Measurements from ENCODE around the gene TOP2A. TPM values are rescaled to one million over a fixed set of nuclear protein-coding genes. Genes with fewer than 3 reads are reported as not detected.

TOP2A gene
- total RNA-seq, 1 donor, result 14.5 TPM

DNA sequence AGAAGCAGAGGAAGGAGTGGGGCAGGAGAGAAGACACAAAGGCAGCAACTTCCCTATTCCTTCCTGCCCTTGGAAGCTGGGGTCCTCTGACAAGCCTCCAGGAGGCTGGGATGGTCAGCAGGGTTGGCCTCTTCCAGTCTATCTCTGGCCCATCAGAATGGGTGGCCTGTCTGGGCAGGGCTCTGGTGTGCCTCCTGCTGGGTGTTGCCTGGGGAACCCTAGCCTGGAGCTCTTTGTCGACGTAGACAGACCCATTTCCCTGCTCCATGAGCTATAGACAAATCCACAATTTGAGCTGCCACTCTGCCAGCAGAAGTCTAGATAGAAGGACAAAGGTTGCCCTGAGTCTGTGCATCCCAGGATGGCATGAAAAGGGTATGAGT, 36.9 kb upstream of the TOP2A start:
- no peak overlapping the region for H3K4me3 ChIP-seq (ENCODE audit: insufficient read depth, low read length)
- H3K36me3 ChIP-seq (ENCODE audit: insufficient read depth, low read length), result peaks cover 98% of the 10 kb centered on the region
- TF ChIP-seq, protein P1, sequence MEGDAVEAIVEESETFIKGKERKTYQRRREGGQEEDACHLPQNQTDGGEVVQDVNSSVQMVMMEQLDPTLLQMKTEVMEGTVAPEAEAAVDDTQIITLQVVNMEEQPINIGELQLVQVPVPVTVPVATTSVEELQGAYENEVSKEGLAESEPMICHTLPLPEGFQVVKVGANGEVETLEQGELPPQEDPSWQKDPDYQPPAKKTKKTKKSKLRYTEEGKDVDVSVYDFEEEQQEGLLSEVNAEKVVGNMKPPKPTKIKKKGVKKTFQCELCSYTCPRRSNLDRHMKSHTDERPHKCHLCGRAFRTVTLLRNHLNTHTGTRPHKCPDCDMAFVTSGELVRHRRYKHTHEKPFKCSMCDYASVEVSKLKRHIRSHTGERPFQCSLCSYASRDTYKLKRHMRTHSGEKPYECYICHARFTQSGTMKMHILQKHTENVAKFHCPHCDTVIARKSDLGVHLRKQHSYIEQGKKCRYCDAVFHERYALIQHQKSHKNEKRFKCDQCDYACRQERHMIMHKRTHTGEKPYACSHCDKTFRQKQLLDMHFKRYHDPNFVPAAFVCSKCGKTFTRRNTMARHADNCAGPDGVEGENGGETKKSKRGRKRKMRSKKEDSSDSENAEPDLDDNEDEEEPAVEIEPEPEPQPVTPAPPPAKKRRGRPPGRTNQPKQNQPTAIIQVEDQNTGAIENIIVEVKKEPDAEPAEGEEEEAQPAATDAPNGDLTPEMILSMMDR (IDR thresholded peaks at IDR 0.05; ENCODE audit: extremely low read depth, low read depth, low read length), result no peak
- H3K27me3 ChIP-seq (ENCODE audit: insufficient read depth, low read length), result no peaks in the 10 kb centered on the region
- H4K20me1 ChIP-seq (ENCODE audit: insufficient read depth, low read length), result peaks cover 82% of the 10 kb centered on the region
- peaks cover 77% of the 10 kb centered on the region for H3K4me1 ChIP-seq (ENCODE audit: insufficient read depth, low read length)
- no peaks in the 10 kb centered on the region for H3K9me3 ChIP-seq (ENCODE audit: low read depth, low read length)
- H3K27ac ChIP-seq (ENCODE audit: low read depth, low read length), result peak overlapping the region; percentile 82
- no peak for DNase-seq (ENCODE audit: insufficient read length, low spot score, missing footprints)
- H2AFZ ChIP-seq (ENCODE audit: low read length), result no peak overlapping the region
- H3K4me2 ChIP-seq (ENCODE audit: insufficient read depth, low read length), result no peak overlapping the region
- peaks cover 44% of the 10 kb centered on the region for H3K79me2 ChIP-seq (ENCODE audit: insufficient read depth, low read length)

DNA sequence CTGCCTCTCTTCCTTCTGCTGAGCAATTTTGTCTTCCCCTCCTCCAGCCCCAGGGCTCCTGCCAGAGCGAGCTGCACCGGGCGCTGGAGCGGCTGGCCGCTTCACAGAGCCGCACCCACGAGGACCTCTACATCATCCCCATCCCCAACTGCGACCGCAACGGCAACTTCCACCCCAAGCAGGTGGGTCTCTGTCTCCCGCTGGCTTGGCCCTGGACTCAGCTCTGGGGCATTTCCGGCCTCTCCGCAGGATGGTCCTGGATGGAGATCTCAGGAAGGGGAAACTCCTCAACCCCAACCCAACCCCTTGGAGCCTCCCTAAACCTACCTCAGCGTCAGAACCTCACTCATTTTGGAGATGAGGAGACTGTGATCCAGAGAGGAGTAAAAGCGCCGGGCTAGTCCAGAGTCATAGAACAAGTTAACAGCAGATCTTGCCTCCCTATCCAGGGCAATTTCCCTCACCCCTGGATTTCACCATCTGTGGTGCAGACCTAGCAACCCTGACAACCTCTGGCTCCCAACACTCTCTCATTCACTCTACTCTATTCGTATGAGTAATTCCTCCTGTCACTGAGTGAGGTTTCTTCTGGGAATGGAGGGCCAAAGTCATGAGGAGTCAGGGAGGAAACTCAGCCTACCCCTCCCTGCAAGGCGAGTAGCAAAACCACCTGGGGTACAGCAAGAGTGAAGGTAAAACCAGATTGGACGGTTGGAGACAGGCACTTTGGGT, 36.4 kb upstream of the TOP2A start:
- TF ChIP-seq, protein P1 (IDR thresholded peaks at IDR 0.05; ENCODE audit: extremely low read depth, low read depth, low read length), result no peak
- peaks cover 93% of the 10 kb centered on the region for H3K36me3 ChIP-seq (ENCODE audit: insufficient read depth, low read length)
- H3K4me2 ChIP-seq (ENCODE audit: insufficient read depth, low read length), result no peak overlapping the region
- H3K27me3 ChIP-seq (ENCODE audit: insufficient read depth, low read length), result no peaks in the 10 kb centered on the region
- peaks cover 80% of the 10 kb centered on the region for H4K20me1 ChIP-seq (ENCODE audit: insufficient read depth, low read length)
- H3K4me3 ChIP-seq (ENCODE audit: insufficient read depth, low read length), result no peak overlapping the region
- H3K27ac ChIP-seq (ENCODE audit: low read depth, low read length), result peak overlapping the region; percentile 82
- peaks cover 48% of the 10 kb centered on the region for H3K79me2 ChIP-seq (ENCODE audit: insufficient read depth, low read length)
- peak; percentile 79 for DNase-seq (ENCODE audit: insufficient read length, low spot score, missing footprints)
- H3K9me3 ChIP-seq (ENCODE audit: low read depth, low read length), result no peaks in the 10 kb centered on the region
- H2AFZ ChIP-seq (ENCODE audit: low read length), result no peak overlapping the region
- peaks cover 78% of the 10 kb centered on the region for H3K4me1 ChIP-seq (ENCODE audit: insufficient read depth, low read length)

DNA sequence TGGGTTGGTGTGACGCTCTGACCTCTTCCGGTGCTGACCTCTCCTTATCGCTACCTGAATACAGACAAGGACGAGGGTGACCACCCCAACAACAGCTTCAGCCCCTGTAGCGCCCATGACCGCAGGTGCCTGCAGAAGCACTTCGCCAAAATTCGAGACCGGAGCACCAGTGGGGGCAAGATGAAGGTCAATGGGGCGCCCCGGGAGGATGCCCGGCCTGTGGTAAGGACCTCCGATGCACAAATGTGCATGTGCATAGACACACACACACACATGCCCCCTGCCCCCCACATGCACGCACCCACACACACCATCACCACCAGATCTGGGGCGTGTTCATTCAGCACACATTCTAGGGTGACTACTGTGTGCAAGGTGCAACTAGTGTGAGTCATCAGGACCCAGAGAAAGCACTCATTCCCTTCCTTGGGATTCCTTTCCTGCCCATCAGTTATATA, 35.3 kb upstream of the TOP2A start:
- no peak overlapping the region for H2AFZ ChIP-seq (ENCODE audit: low read length)
- TF ChIP-seq, protein P1 (IDR thresholded peaks at IDR 0.05; ENCODE audit: extremely low read depth, low read depth, low read length), result no peak
- H3K4me1 ChIP-seq (ENCODE audit: insufficient read depth, low read length), result peaks cover 82% of the 10 kb centered on the region
- no peaks in the 10 kb centered on the region for H3K27me3 ChIP-seq (ENCODE audit: insufficient read depth, low read length)
- peaks cover 82% of the 10 kb centered on the region for H4K20me1 ChIP-seq (ENCODE audit: insufficient read depth, low read length)
- no peaks in the 10 kb centered on the region for H3K9me3 ChIP-seq (ENCODE audit: low read depth, low read length)
- DNase-seq (ENCODE audit: insufficient read length, low spot score, missing footprints), result no peak
- peaks cover 59% of the 10 kb centered on the region for H3K79me2 ChIP-seq (ENCODE audit: insufficient read depth, low read length)
- H3K36me3 ChIP-seq (ENCODE audit: insufficient read depth, low read length), result peaks cover 93% of the 10 kb centered on the region
- H3K27ac ChIP-seq (ENCODE audit: low read depth, low read length), result peak overlapping the region; percentile 82
- H3K4me2 ChIP-seq (ENCODE audit: insufficient read depth, low read length), result no peak overlapping the region
- H3K4me3 ChIP-seq (ENCODE audit: insufficient read depth, low read length), result no peak overlapping the region

DNA sequence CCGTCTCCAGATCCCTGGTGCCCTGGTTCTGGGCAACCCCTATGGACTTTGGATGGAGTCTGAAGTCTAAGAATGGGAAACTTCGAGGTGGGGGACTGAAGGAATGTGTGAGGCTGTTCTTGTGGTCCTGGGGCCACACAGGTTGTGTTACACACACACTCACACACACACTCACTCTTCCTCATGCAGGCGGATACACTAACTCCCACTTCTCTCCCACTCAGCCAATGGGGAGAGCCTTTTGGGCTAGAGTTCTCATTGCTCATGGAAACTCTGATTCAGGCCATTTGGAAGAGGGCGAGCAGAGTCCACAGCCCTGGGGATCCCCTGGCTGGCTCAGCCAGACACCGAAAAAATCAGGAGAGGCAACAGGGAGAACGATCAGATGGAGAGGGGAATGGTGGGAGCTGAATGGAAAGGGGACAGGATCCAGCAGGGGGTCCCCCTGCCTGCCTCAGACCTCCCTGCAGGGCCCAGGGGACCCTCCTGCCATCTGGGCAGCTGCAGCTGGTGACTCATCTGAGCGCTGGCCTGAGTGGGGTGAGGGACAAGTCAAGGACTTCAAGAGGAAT, 34.6 kb upstream of the TOP2A start:
- no peaks in the 10 kb centered on the region for H3K27me3 ChIP-seq (ENCODE audit: insufficient read depth, low read length)
- peaks cover 65% of the 10 kb centered on the region for H3K79me2 ChIP-seq (ENCODE audit: insufficient read depth, low read length)
- TF ChIP-seq, protein P1 (IDR thresholded peaks at IDR 0.05; ENCODE audit: extremely low read depth, low read depth, low read length), result no peak
- peak; percentile 98 for DNase-seq (ENCODE audit: insufficient read length, low spot score, missing footprints)
- H2AFZ ChIP-seq (ENCODE audit: low read length), result no peak overlapping the region
- H3K4me1 ChIP-seq (ENCODE audit: insufficient read depth, low read length), result peaks cover 82% of the 10 kb centered on the region
- H4K20me1 ChIP-seq (ENCODE audit: insufficient read depth, low read length), result peaks cover 86% of the 10 kb centered on the region
- no peak overlapping the region for H3K4me3 ChIP-seq (ENCODE audit: insufficient read depth, low read length)
- H3K9me3 ChIP-seq (ENCODE audit: low read depth, low read length), result no peaks in the 10 kb centered on the region
- H3K36me3 ChIP-seq (ENCODE audit: insufficient read depth, low read length), result peaks cover 93% of the 10 kb centered on the region
- peak overlapping the region; percentile 33 for H3K4me2 ChIP-seq (ENCODE audit: insufficient read depth, low read length)
- H3K27ac ChIP-seq (ENCODE audit: low read depth, low read length), result peak overlapping the region; percentile 82

All from osteoblast (primary cell).